Gastrocnemius medialis (tissue), 4 donors: Measurements from ENCODE around the gene DMRTB1.

ENCODE experiments used
- CTCF ChIP-seq, 5 experiments: fragments of 450-650 bp in 3 of 5; fragments of 200-600 bp in 2 of 5; sonication (generic) in 2 of 5; IDR thresholded peaks in 4 of 5; conservative IDR thresholded peaks in 1 of 5; 1 replicate in 4 of 5; 2 replicates in 1 of 5; pipeline ENCODE4 v1.5.1; 2016 to 2019; ENCODE audit warnings: antibody characterized with exemption in 5 of 5, mild to moderate bottlenecking in 3 of 5, moderate library complexity in 3 of 5
- POLR2A ChIP-seq, 2 donors: fragments of 450-650 bp; IDR thresholded peaks; one replicate each; pipeline ENCODE4 v1.6.1; 2017; ENCODE audit warnings: antibody characterized with exemption in 2 of 2, mild to moderate bottlenecking in 2 of 2, moderate library complexity in 2 of 2

- TF ChIP-seq CTCF (IDR thresholded peaks at IDR 0.05 in 4 of 5, conservative IDR thresholded peaks at IDR 0.05 in 1 of 5) (no peak), POLR2A (IDR thresholded peaks at IDR 0.05) (no peak)
Observed at GRCh38 chr1:53412285-53413174, 46.7 kb upstream of the DMRTB1 start.
